Neural progenitor cell (in vitro differentiated cells): ENCODE data around the gene MED4. TPM values are rescaled to one million over a fixed set of nuclear protein-coding genes. Genes with fewer than 3 reads are reported as not detected.

Source experiments
- DNase-seq: peaks from one replicate; pipeline ENCODE4 v3.0.0-alpha.2; 2016; ENCODE audit warnings: low spot score
- H2AFZ ChIP-seq: fragments of 200-600 bp; sonication (generic); replicated peaks from 2 replicates; pipeline ENCODE4 v1.6.1; 2016; ENCODE audit warnings: antibody characterized with exemption
- H3F3A ChIP-seq: fragments of 200-600 bp; sonication (generic); 2 replicates; pipeline ENCODE4 v1.6.1; 2016; ENCODE audit warnings: antibody characterized with exemption, low read depth
- H3K27ac ChIP-seq: fragments of 200-600 bp; sonication (generic); 2 replicates; pipeline ENCODE4 v1.5.1; 2016; ENCODE audit warnings: mild to moderate bottlenecking
- H3K27me3 ChIP-seq: fragments of 200-600 bp; sonication (generic); 2 replicates; pipeline ENCODE4 v1.6.1; 2016; ENCODE audit warnings: mild to moderate bottlenecking, moderate library complexity
- H3K36me3 ChIP-seq: fragments of 200-600 bp; sonication (generic); 2 replicates; pipeline ENCODE4 v1.5.1; 2016
- H3K4me1 ChIP-seq: fragments of 200-600 bp; sonication (generic); 2 replicates; pipeline ENCODE4 v1.6.1; 2016; ENCODE audit warnings: mixed run types
- H3K4me2 ChIP-seq: fragments of 200-600 bp; sonication (generic); 2 replicates; pipeline ENCODE4 v1.6.1; 2016
- H3K4me3 ChIP-seq: fragments of 200-600 bp; sonication (generic); 2 replicates; pipeline ENCODE4 v1.5.1; 2016
- H3K79me2 ChIP-seq: fragments of 200-600 bp; sonication (generic); 2 replicates; pipeline ENCODE4 v1.6.1; 2016; ENCODE audit warnings: low read depth
- H3K9ac ChIP-seq: fragments of 200-600 bp; sonication (generic); 2 replicates; pipeline ENCODE4 v1.6.1; 2016
- H3K9me3 ChIP-seq: fragments of 200-600 bp; sonication (generic); 2 replicates; pipeline ENCODE4 v1.5.1; 2016; ENCODE audit warnings: low read depth
- H4K20me1 ChIP-seq: fragments of 200-600 bp; sonication (generic); 2 replicates; pipeline ENCODE4 v1.6.1; 2016; ENCODE audit warnings: low read depth
- H3K27ac Mint-ChIP-seq: 3 replicates; pipeline ENCODE4 v1.8.0; 2021; ENCODE audit warnings: mixed read lengths
- H3K27me3 Mint-ChIP-seq: 2 replicates; pipeline ENCODE4 v1.8.0; 2022; ENCODE audit warnings: low read depth, mild to moderate bottlenecking, inconsistent platforms, moderate library complexity, mixed read lengths; ENCODE audit not compliant: insufficient read depth
- H3K36me3 Mint-ChIP-seq: 3 replicates; pipeline ENCODE4 v1.8.0; 2021; ENCODE audit warnings: mixed read lengths
- H3K4me1 Mint-ChIP-seq: 3 replicates; pipeline ENCODE4 v1.8.0; 2021; ENCODE audit warnings: mixed read lengths
- H3K4me3 Mint-ChIP-seq: 3 replicates; pipeline ENCODE4 v1.8.0; 2021; ENCODE audit warnings: mild to moderate bottlenecking, moderate library complexity, mixed read lengths
- H3K9me3 Mint-ChIP-seq: 3 replicates; pipeline ENCODE4 v1.8.0; 2020; ENCODE audit warnings: mixed read lengths
- CTCF ChIP-seq: fragments of 200-600 bp; sonication (generic); IDR thresholded peaks from 2 replicates; pipeline ENCODE4 v1.5.1; 2017; ENCODE audit warnings: antibody characterized with exemption, mild to moderate bottlenecking
- EZH2 ChIP-seq: fragments of 200-600 bp; sonication (generic); IDR thresholded peaks from 2 replicates; pipeline ENCODE4 v1.6.1; 2017; ENCODE audit warnings: antibody characterized with exemption, mild to moderate bottlenecking, moderate library complexity
- EZH2phosphoT487 ChIP-seq: fragments of 200-600 bp; sonication (generic); IDR thresholded peaks from 2 replicates; pipeline ENCODE4 v1.6.1; 2017; ENCODE audit warnings: antibody characterized with exemption
- total RNA-seq: library from RNA; depleted of rRNA; stranded (reverse); fragments of >200 nt; gene quantifications from 2 replicates; pipeline ENCODE4 v1.2.3, GENCODE V29; 2015; ENCODE audit warnings: low replicate concordance

MED4 gene
- total RNA-seq = 34.5 and 65.9 TPM in 2 replicates

GRCh38 chr13:48094781-48095502 lies at the start of gene MED4:
Gene MED4, minus strand, starts transcription at chr13:48095104. Its CDS starts 26 bp downstream, at chr13:48095078.
- peak within 1 kb of the TSS; percentile 94 for H3K4me2 ChIP-seq
- no peaks in the 10 kb centered on the region for H3F3A ChIP-seq
- H3K9ac ChIP-seq = peak within 1 kb of the TSS; percentile 94
- no peaks in the 10 kb centered on the region for H3K36me3 ChIP-seq
- Mint-ChIP-seq H3K4me3 (peak within 1 kb of the TSS; percentile 100), H3K27me3 (peaks cover 2% of the 10 kb centered on the region), H3K27ac (peak within 1 kb of the TSS; percentile 85), H3K36me3 (peaks cover 3% of the 10 kb centered on the region), H3K9me3 (no peaks in the 10 kb centered on the region), H3K4me1 (peaks cover 14% of the 10 kb centered on the region)
- no peak within 1 kb of the TSS for H3K27ac ChIP-seq
- peaks cover 16% of the 10 kb centered on the region for H4K20me1 ChIP-seq
- H3K4me1 ChIP-seq = peaks cover 8% of the 10 kb centered on the region
- peak; percentile 96 for DNase-seq
- peak within 1 kb of the TSS; percentile 94 for H3K4me3 ChIP-seq
- peaks cover 50% of the 10 kb centered on the region for H3K79me2 ChIP-seq
- H3K9me3 ChIP-seq = no peaks in the 10 kb centered on the region
- no peaks in the 10 kb centered on the region for H3K27me3 ChIP-seq
- peak within 1 kb of the TSS; percentile 84 for H2AFZ ChIP-seq
- TF ChIP-seq CTCF = peak; percentile 98
- TF ChIP-seq EZH2 = no peak
- TF ChIP-seq EZH2phosphoT487 = no peak

- TF ChIP-seq EZH2 = no peak
- no peak for TF ChIP-seq EZH2phosphoT487
- TF ChIP-seq CTCF = no peak
- Histone ChIP-seq H3K4me1 (no peaks in the 10 kb centered on the region), H3K9ac (no peak overlapping the region), H3K36me3 (no peaks in the 10 kb centered on the region), H3F3A (no peaks in the 10 kb centered on the region), H3K4me2 (no peak overlapping the region), H3K27ac (no peak overlapping the region), H3K79me2 (no peaks in the 10 kb centered on the region), H4K20me1 (no peaks in the 10 kb centered on the region), H3K4me3 (no peak overlapping the region), H3K27me3 (no peaks in the 10 kb centered on the region), H2AFZ (no peak overlapping the region), H3K9me3 (no peaks in the 10 kb centered on the region)
- H3K4me3 Mint-ChIP-seq = no peak overlapping the region
- H3K4me1 Mint-ChIP-seq = no peaks in the 10 kb centered on the region
- no peaks in the 10 kb centered on the region for H3K36me3 Mint-ChIP-seq
- no peak for DNase-seq
- no peak overlapping the region for H3K27ac Mint-ChIP-seq
- H3K9me3 Mint-ChIP-seq = peaks cover 5% of the 10 kb centered on the region
- peaks cover 2% of the 10 kb centered on the region for H3K27me3 Mint-ChIP-seq
Observed at GRCh38 chr13:48144413-48145035, 49.6 kb upstream of the MED4 start.

- Histone ChIP-seq H3F3A (no peaks in the 10 kb centered on the region), H3K4me3 (no peak overlapping the region), H2AFZ (no peak overlapping the region), H3K27ac (no peak overlapping the region), H3K4me2 (no peak overlapping the region), H4K20me1 (no peaks in the 10 kb centered on the region), H3K27me3 (no peaks in the 10 kb centered on the region), H3K9me3 (no peaks in the 10 kb centered on the region), H3K79me2 (no peaks in the 10 kb centered on the region), H3K36me3 (no peaks in the 10 kb centered on the region), H3K4me1 (no peaks in the 10 kb centered on the region), H3K9ac (no peak overlapping the region)
- H3K4me3 Mint-ChIP-seq = no peak overlapping the region
- no peaks in the 10 kb centered on the region for H3K36me3 Mint-ChIP-seq
- no peak overlapping the region for H3K27ac Mint-ChIP-seq
- H3K4me1 Mint-ChIP-seq = no peaks in the 10 kb centered on the region
- peaks cover 5% of the 10 kb centered on the region for H3K9me3 Mint-ChIP-seq
- no peak for TF ChIP-seq EZH2phosphoT487
- no peak for DNase-seq
- H3K27me3 Mint-ChIP-seq = no peaks in the 10 kb centered on the region
Observed at GRCh38 chr13:48142436-48142835, 47.5 kb upstream of the MED4 start.

- H3K27ac Mint-ChIP-seq = no peak overlapping the region
- Histone ChIP-seq H3K27ac (no peak overlapping the region), H3K4me2 (no peak overlapping the region), H3K36me3 (no peaks in the 10 kb centered on the region), H3K4me1 (no peaks in the 10 kb centered on the region), H3F3A (no peaks in the 10 kb centered on the region), H3K4me3 (no peak overlapping the region), H4K20me1 (no peaks in the 10 kb centered on the region), H2AFZ (no peak overlapping the region), H3K9me3 (no peaks in the 10 kb centered on the region), H3K79me2 (no peaks in the 10 kb centered on the region), H3K27me3 (no peaks in the 10 kb centered on the region), H3K9ac (no peak overlapping the region)
- peaks cover 2% of the 10 kb centered on the region for H3K9me3 Mint-ChIP-seq
- no peaks in the 10 kb centered on the region for H3K4me1 Mint-ChIP-seq
- TF ChIP-seq EZH2phosphoT487 (no peak), EZH2 (no peak), CTCF (no peak)
- no peaks in the 10 kb centered on the region for H3K36me3 Mint-ChIP-seq
- H3K4me3 Mint-ChIP-seq = no peak overlapping the region
- no peak for DNase-seq
- H3K27me3 Mint-ChIP-seq = no peaks in the 10 kb centered on the region
Observed at GRCh38 chr13:48138270-48138669, 43.4 kb upstream of the MED4 start.
